ENCODE results near the gene MTREX.
A peak's percentile ranks its signal among the peaks of the same experiment; 100 is the strongest.

MTREX gene

DNA sequence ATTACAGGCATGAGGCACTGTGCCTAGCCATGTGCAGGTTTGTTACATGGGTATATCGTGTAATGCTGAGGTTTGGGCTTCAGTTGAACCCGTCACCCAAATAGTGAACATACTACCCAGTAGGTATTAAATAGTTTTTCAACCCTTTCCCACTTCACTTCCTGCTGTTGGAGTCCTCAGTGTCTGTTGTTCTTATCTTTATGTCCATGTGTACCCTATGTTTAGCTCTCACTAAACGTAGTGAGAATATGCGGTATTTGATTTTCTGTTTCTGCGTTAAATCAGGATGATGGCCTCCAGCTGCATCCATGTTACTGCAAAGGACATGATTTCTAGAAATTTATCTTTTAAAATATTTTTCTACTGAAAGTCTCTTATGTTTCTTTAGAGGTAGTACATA, 17.8 kb downstream of the MTREX start:
- no peak for DNase-seq

DNA sequence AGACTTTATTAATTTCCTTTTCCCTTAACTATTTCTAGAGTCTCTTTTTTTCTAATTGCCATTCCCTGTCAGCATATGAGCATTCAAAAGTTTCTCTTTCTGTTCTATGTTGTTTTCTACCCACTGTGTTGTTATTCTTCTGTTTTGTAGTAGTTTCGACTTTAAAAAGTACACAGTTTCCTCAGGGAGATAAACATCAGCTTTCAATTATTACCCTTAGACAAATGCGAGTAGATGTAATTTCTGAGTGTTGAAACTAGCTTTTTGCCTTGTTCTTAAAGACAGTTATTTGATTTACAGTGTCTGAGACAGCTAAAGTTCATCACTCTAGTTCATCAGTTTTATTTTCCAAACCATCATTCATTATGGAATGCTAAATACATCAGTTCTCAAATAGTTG, 19.5 kb downstream of the MTREX start:
- DNase-seq, result no peak

DNA sequence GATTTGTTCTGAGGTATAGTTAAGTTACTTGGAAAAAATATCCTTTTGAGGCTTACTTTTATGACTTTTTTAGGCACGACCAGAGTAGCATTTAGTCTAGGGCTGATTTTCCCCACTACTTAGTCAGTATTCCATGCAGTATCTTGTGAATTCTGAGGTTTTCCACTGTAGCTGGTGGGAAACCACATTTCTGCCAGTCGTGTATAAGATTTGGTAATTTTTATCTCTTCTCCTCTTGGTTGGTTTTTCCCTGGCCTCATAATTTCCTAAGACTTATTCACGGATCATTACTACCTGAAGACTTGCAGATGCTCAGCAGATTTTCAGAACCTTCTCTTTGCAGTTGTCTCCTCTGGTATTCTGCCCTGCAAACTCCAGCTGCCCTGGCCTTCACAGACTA, 23.5 kb downstream of the MTREX start:
- no peak for DNase-seq

DNA sequence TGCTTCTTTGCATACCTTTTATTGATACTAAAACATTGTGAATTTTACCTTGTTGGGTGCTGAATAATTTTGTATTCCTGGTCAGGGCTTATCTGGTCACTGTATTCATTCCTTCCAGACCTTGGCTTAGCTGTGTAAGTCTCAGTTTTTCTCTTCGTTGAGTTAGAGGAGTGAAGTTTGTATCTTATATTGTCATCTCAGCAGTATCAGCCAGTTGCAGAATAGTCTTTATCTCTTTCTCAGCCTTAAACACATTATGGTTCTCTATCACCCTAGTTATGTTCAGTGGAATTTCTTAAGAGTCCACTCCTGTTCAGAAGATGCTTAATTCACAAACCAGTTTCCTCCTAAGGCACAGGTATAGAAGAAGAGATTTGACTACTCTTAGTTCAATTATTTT, 25.2 kb downstream of the MTREX start:
- no peak for DNase-seq

DNA sequence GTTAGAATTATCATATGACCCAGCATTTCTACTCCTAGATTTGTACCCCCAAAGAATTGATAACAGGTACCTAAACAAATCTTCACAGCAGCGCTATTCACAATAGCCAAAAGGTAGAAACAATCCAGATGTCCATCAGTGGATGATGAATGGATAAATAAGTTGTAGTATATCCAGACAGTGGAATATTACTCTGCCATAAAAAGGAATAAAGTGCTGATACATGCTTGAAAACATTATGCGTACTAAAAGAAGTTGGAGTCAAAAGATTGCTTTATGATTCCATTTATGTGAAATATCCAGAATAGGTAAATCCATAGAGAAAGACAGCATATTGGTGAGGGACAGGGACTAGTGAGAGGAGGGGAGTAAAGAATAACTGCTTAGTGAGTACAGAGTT, 26.0 kb downstream of the MTREX start:
- no peak for DNase-seq

DNA sequence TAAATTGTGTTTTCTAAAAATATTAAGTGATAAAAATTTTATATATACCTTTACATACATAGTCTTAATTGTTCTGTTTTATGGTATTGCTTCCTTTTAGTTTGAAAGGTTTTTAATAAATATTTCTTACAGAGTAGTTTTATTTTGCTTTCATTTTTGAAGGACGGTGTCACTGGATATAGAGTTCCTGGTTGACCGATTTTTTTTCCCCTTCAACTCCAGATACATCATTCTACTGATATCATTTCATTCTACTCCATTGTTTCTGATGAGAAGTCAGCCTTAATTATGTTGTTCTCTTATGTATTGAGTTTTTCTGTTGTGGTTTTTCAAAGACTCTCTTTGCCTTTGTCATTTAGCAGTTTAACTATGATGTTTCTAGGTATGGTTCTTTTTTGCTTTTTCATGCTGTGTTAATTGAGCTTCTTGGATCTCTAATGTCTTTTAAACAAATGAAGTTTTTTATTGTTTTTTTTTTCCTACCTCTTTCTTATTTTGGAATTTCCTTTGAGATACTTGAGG, 30.4 kb downstream of the MTREX start:
- no peak for DNase-seq

DNA sequence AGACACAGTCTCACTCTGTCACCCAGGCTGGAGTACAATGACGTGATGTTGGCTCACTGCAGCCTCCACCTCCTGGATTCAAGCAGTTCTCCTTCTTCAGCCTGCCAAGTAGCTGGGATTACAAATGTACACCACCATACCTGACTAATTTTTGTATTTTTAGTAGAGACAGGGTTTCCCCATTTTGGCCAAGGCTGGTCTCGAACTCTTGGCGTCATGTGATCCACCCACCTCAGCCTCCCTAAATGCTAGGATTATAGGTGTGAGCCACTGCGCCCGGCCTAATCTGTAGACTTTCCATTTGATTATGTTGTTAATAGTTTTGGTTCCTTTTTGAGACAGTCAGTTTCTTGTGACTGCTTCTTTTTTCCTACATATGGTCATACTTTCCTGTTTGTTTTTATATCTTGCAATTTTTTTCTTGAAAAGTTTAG, 31.0 kb downstream of the MTREX start:
- DNase-seq, result no peak

DNA sequence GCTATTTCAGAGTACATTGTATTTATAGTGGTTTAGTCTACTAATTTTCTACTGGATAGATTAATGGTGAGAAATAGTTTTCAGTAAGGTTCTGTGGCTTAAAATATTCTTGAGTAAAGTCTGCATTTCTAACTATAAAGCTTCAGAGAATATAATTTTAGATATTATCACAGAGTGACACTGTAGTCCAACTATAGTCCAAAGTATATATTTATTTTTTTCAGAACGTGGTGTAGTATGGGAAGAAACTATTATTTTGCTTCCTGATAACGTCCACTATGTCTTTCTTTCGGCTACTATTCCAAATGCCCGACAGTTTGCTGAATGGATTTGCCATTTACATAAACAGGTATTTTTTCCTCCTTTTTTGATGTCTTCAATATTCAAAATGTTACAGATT, 35.3 kb downstream of the MTREX start:
- no peak for DNase-seq

DNA sequence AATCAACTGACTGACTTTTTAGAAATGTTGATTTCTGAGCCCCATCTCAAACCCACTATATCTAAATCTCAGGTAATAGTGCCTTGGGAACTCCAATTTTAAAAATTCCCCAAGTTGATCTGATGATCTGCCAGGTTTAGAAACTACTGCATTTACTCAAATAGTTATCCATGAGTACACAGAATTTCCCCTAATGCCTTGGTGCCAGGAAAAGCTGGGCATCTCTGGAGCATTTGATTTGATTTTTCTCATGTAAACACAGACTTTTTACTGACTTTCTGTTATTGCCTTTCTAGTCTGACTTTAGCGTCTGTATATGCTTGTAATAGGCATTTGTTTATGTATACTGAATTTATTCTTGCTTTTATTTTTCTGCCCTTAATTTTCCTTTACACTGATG, 35.8 kb downstream of the MTREX start:
- DNase-seq, result no peak

DNA sequence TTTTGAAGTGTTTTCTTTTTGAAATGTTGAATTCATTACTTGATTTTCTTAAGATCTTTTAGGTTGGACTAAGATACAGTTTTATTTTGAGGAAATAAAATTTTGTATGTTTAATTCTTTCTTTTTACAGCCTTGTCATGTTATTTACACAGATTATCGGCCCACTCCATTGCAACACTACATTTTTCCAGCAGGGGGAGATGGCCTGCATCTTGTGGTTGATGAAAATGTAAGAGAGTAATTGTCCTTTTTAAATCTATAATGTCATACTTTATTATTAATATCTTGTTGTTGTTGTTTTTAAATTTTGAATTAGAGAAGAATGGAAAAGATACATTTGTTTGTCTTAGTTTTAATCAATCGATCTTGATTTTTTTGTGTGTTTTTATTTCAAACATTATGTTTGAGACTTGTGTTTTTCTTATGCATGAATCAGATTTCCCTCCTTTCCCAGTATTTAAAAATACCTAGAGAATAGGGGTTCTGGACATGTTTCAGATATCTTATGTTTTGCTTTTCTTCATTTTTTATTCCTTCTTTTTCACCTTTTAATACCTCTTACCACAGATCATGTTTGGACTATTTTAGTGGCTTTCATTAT, 36.7 kb downstream of the MTREX start:
- DNase-seq, result peak in 1 of 2 experiments; percentile 29

DNA sequence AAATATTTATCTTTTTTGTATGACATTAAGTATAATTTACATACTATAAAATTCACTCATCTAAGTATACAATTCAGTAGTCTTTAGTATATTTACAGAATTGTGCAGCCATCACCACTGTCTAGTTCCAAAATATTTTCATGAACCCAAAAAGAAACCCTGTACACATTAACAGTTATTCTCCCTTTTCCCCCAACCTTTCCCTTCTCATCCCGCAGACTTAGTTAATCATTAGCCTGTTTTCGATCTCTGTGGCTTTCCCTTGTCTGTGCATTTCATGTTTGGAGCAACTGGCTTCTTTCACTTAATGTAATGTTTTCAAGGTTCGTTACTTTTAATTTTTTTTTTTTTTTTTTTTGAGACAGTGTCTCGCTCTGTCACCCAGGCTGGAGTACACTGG, 37.5 kb downstream of the MTREX start:
- no peak for DNase-seq

DNA sequence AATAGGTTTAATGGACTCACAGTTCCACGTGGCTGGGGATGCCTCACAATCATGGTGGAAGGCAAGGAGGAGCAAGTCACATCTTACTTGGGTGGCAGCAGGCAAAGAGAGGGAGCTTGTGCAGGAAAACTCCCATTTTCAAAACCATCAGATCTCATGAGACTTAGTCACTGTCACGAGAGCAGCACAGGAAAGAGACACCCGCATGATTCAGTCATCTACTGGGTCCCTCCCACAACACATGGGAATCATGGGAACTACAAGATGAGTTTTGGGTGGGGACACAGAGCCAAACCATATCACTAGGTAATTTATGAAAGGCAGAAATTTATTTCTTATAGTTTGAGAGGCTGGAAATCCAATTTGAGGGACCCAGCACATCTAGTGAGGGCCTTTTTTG, 40.0 kb downstream of the MTREX start:
- no peak for DNase-seq

DNA sequence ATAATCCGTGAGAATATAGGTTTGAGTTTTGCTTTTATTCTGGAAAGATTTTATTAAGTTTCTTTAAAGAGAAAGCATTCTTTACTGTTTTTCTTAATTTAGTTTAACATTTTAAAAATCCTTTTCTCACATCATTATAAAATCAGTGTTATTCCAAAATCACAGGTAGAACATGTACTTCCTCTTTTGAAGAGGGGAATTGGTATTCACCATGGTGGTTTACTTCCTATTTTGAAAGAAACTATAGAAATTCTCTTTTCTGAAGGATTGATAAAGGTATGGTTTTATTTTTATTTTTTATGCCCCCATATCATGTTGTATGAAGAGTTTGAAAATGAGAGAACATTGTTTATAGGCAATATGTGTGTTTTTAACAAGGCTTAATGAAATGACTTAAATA, 43.0 kb downstream of the MTREX start:
- no peak for DNase-seq

DNA sequence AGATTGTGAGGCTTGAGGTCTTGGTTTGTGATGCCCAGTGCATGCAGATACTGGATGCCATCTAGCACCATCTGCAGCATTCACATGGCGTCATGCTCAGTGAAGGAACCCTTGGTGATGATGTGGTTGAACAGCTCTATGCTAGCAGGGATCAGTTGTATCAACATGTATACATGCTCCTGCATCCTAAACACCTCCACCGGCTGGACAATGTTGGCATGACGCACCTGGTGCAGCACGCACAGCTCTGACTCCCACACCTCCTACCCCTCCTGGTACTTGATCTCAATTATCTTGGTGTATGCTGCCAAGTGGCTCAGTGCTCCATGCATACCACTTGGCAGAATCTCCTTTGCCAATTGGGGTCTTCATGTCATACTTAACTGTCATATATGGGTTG, 49.1 kb downstream of the MTREX start:
- DNase-seq, result no peak

DNA sequence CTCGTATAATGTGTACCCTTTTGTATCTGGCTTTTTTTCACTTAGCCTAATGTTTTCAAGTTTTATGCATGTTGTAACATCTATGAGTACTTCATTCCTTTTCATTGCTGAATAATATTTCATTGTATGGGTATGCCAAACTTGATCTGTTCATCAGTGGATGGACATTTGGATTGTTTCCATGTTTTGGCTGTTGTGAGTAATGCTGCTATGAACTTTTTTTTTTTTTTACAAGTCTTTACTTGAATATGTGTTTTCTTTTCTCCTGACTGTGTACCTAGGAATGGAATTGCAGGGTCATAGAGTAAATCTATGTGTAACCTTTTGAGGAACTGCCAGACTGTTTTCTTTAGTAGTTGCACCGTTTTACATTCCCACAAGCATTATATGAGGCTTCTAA, 52.4 kb downstream of the MTREX start:
- DNase-seq, result no peak

DNA sequence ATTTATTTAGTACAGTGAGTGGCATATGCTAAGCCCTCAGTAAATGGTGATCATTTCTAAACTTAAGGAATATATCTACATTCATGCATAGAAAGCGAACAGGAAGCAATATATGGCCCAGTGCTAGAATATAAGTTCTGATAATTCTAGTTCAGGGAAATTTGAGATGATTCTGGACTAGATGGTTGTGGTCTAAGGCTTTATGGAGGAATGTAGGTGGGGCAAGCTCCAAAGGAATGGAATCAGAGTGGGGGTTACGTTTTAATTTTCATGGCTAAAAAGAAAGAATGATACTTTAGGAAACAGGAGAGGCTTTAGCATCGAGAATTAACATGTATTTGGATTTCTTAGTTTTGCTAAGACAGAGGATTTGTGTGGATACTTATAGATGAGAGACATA, 56.1 kb downstream of the MTREX start:
- no peak for DNase-seq

DNA sequence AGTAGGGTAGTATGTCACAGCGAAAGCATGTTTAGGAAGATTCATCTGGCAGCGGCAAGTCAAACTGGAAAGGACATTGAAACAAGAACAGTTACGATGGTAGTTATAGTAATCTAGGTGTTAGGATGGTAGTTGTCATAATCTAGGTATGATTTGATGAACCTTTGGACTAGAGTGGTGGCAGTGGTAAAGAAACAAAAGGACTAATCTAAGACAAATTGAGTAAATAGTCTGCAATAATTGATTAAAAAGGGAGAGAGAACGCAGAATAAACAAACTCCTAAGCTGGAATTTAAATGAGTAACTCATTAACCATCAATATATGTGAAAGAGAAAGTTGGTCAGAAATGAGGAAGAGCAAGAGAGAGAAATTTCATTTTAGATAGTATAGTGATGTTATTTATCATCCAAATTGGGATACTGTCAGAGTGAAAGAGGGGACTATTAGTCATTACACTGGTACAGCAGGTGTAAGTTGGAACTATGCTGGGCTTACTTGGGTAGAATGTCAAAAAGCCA, 56.8 kb downstream of the MTREX start:
- DNase-seq, result no peak

DNA sequence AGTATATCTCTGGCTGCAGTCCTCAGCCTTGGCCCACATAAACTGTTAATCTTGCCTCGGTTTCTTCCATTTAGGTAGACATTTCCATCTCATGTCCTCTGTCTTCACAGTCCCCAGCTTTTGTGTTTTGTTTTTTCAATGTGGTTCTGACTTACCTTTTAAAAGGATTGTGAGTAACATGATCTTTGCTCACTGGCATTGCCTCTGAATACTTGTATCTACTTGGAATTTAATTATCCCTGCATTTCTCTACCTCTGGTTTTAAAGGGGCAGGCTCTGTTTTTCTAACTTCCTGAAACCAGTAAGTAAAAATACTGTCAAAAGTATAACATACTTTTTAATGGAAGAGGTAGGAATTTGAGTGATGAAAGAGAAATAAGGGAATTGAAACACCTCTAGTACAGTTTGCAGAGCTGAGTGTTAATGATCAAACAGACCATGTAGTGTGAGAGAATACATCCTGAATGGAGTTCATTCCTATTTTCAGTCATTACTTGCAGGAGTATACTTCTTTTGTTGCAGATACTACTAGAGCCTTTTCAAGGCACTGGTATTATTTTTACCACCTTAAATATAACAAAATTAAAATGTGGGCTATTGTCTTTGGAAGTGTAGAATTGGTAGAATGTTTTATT, 62.6 kb downstream of the MTREX start:
- DNase-seq, result no peak

DNA sequence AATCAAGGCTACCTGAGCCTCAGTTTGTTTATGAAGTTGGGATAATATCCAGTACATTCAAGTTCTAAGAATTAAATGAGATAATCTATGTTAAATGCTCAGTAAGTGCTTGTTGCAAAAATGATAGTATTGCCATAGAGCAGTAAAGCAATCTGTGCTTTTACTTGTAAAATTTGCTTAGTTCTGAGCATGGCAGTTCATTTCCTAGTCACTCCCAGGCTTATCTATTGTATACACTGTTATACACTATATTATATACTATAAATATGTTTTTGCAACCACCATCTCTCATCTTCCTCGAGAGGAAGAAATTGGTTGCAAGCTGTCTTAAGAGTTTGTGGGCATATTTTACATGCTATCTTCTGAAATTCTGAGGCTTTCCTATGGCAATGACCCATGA, 63.4 kb downstream of the MTREX start:
- DNase-seq, result no peak

DNA sequence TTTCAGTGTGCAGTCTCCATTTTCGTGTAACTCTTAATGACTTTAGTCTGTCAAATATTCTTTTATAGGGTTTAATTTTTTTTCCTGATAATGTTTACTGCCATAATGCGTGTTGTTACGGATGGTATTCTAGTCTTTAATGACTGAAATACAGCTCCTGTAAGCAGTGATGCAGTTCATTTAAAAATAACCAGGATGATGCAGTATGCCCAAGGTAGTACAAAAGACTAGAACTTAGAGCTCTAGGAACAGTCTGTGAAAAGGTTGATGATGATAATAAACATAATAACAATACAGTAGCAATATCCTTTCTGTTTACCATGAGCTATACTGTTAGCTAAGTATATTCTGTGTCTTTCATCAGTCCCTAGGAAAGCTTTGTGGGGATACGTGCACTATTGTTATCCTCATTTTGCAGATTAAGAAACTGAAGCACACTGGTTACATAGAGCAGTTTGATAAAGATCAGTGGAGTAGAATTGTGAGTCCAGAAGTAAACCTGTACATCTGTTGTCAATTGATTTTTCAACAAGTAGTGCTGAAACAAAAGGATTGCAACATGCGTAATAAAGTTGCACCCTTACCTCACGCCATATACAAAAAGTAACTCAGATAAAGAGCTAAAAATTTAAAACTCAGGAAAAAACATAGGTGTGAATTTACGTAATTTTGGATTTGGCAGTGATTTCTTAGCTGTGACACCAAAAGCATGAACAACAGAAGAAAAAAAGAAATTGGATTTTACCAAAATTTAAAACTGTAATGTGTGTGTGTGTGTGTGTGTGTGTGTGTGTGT, 64.5 kb downstream of the MTREX start:
- no peak for DNase-seq

DNA sequence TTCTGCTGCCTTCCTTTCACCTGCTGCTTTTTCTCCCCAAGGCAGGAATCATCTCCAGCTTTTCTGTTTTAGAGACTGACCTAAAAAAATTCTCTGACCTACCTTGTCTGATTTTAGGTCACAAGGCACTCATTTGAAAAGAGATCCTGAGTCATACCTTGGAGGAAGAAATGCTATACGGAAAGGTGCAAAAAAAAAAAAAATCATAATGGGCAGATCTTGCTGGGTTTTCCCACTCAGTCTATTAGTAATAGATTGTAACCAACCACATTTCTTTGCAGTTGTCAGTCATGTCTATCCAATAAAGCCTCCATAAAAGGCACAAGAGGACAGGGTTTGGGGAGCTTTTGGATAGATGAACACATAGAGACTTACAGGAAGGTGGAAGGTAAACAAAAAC, 70.0 kb downstream of the MTREX start:
- DNase-seq, result no peak

DNA sequence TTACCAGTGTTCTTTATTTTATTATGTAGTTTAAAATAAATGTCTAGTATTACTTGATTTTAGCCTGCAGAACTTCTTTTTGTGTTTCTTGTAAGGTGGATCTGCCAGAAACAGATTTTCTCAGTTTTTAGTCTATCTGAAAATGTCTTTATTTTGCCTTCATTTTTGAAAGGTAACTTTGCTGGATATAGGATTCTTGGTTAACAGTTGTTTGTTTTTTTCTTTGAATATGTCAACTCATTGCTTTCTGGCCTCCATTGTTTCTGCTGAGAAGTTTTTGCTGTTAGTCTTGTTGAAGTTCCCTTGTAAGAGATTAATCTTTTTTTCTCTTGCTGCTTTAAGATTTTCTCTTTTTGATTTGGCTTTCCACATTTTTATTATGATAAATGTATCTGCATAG, 75.5 kb downstream of the MTREX start:
- no peak for DNase-seq

DNA sequence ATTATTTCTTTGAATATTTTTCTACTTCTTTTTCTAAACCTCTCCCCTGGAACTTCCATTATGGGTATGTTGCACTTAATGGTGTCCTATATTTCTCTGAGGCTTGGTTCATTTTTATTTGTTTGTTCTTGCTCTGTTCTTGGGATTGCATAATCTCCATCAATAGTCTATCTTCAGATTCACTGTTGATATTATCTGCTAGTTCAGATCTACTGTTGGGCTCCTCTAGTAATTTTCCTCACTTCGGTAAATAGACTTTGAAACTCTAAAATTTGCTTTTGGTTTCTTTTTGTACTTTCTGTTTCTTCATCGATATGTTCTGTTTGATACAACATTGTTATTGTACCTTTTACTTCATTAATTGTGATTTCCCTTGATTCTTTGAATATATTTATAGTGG, 76.3 kb downstream of the MTREX start:
- no peak for DNase-seq

DNA sequence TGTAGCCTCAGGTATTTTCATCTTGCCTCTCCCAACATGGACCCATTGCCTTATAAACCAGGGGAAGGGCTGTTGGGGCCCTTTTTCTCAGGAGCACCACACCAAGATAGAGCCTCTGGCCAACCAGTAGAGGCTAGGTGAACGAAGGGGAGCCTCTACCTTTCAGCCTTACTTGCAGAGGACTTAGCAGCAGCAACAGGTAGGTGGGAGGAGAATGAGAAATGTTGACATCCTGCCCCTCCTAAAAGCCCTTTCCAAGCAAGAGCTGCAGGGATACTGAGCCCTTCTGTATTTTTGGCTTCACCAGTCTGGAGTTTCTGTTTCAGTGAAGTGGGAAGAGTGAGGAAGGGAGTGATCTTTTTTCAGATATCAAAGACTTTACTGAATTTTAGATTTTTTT, 77.4 kb downstream of the MTREX start:
- no peak for DNase-seq

Data from NCI-H2081 (cell line).